ENCODE data around the gene FHAD1. TPM values are rescaled to one million over a fixed set of nuclear protein-coding genes. Genes with fewer than 3 reads are reported as not detected.

FHAD1 gene
- total and polyA plus RNA-seq, 9 of the 15 experiments (the other 6 are each of a cell fraction or from before 2014, with no cell fraction given): 0.32 to 2.1 (median 1.5) TPM; not detected in 1

GRCh38 chr1:15229707-15230131 is 17.3 kb upstream of the FHAD1 start:
- H3K4me2 ChIP-seq (ENCODE audit: insufficient read depth, low read length): no peak overlapping the region
- ChIA-PET POLR2A (interaction anchor here (0.8 kb wide), 1 partner anchor 12 kb away, joined by 4 read pairs; no protein-coding TSS in a partner anchor), CTCF (ENCODE audit: low intra/inter-chr PET ratio) (no interaction called here)
- WGBS (ENCODE audit: insufficient coverage, low coverage, missing lambda C conversion rate): 3% methylated on average over 4 of the region's 4 CpGs
- H3K4me3 ChIP-seq: no peak overlapping the region
- H3K9me1 ChIP-seq (ENCODE audit: control insufficient read depth, insufficient read depth, low read length): no peaks in the 10 kb centered on the region
- TF ChIP-seq KDM2B (CRISPR knock-in tag; IDR thresholded peaks at IDR 0.05): no peak
- no peak for TF ChIP-seq MYC (IDR thresholded peaks at IDR 0.05; ENCODE audit: low read depth, low read length)
- no peak for TF ChIP-seq MYC (CRISPR knock-in tag; IDR thresholded peaks at IDR 0.05; ENCODE audit: borderline replicate concordance, low read depth)
- no peak for TF ChIP-seq ZNF449 (CRISPR knock-in tag; IDR thresholded peaks at IDR 0.05)
- no peaks in the 10 kb centered on the region for H3K4me1 ChIP-seq (replicated peaks in 1 of 2; ENCODE audit: control insufficient read depth in 2 of 2, insufficient read depth in 2 of 2, low read length in 2 of 2)
- in situ Hi-C loops (cut with MboI) (no loop called here), intact Hi-C loops (cut with micrococcal nuclease) (no loop called here)
- no peaks in the 10 kb centered on the region for H3K79me2 ChIP-seq (ENCODE audit: control insufficient read depth, insufficient read depth, low read length)
- no peaks in the 10 kb centered on the region for H4K20me1 ChIP-seq (replicated peaks; ENCODE audit: control insufficient read depth, insufficient read depth, low read length)
- DNase-seq (ENCODE audit: extremely low read depth in 1 of 4, low spot score in 3 of 4) (no peak), FAIRE-seq (no peak), ATAC-seq (no peak)
- H2AFZ ChIP-seq (ENCODE audit: low read depth, low read length): no peak overlapping the region
- H3K27ac ChIP-seq (ENCODE audit: extremely low read depth, low read depth, low read length): no peak overlapping the region
- BruUV-seq (replicated peaks): no TSS peak
- no peak overlapping the region for H3K9ac ChIP-seq (ENCODE audit: insufficient read depth in 1 of 2, low read depth in 2 of 2, low read length in 2 of 2)
- peaks cover 31 to 34% of the 10 kb centered on the region in 2 experiments; a peak in 4 of 5 replicates for H3K27me3 ChIP-seq (ENCODE audit: control insufficient read depth in 2 of 2, insufficient read depth in 2 of 2, low read length in 2 of 2)
- H3K36me3 ChIP-seq (ENCODE audit: control insufficient read depth, insufficient read depth, low read length): no peaks in the 10 kb centered on the region
- H3K9me3 ChIP-seq (replicated peaks; ENCODE audit: control insufficient read depth, insufficient read depth, low read depth, low read length): no peaks in the 10 kb centered on the region

Measured in K562 (cell line).